ENCODE results near the gene MST1R.

DNA sequence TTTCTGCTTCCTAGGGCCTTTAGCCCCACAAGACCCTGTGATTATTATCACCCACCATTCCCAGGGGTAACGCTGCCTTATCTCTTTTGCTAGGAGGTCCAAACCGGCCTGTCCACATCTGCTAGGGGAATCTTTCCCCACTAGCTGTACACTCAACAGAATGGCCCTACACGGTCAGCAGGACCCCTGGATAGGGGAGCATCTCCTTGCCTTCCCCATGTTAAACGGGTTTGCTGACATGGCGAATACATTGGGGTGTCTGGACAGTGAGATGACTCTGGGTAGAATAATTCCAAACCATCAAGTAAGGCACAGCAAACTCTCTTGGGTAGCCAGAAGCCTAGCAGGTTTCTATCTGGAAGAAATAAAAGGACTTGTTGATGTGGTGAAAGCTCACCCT, 48.0 kb downstream of the MST1R start:
- TF ChIP-seq POLR2A (IDR thresholded peaks at IDR 0.05): no peak
- TF ChIP-seq, protein P1, sequence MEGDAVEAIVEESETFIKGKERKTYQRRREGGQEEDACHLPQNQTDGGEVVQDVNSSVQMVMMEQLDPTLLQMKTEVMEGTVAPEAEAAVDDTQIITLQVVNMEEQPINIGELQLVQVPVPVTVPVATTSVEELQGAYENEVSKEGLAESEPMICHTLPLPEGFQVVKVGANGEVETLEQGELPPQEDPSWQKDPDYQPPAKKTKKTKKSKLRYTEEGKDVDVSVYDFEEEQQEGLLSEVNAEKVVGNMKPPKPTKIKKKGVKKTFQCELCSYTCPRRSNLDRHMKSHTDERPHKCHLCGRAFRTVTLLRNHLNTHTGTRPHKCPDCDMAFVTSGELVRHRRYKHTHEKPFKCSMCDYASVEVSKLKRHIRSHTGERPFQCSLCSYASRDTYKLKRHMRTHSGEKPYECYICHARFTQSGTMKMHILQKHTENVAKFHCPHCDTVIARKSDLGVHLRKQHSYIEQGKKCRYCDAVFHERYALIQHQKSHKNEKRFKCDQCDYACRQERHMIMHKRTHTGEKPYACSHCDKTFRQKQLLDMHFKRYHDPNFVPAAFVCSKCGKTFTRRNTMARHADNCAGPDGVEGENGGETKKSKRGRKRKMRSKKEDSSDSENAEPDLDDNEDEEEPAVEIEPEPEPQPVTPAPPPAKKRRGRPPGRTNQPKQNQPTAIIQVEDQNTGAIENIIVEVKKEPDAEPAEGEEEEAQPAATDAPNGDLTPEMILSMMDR (IDR thresholded peaks at IDR 0.05): no peak

Measured in lower leg skin (tissue), 3 donors.